WTC11 (cell line): ENCODE results near the gene GOLT1A. TPM values are rescaled to one million over a fixed set of nuclear protein-coding genes. Genes with fewer than 3 reads are reported as not detected.

Source experiments
- ATAC-seq: fragments of 200-7000 bp; cut with Tn5 transposase; 2 replicates; pipeline ENCODE4 v1.10.0; 2021; ENCODE audit warnings: mild to moderate bottlenecking, moderate library complexity
- CTCF ChIA-PET: fragments of 300-600 bp; sonication (Branson Sonifier 250); formaldehyde crosslinking; loops from one replicate; lab custom pipeline; 2021; ENCODE audit warnings: antibody characterized with exemption; lab: Charles Lee
- POLR2A ChIA-PET: fragments of 350-600 bp; sonication (Branson Sonifier 250); formaldehyde crosslinking; loops from one replicate; lab custom pipeline; 2021; ENCODE audit warnings: antibody characterized with exemption; lab: Charles Lee
- DNase-seq: peaks from one replicate; pipeline ENCODE4 v3.0.0; 2021; ENCODE audit warnings: low spot score
- H3K27ac Mint-ChIP-seq: 2 replicates; pipeline ENCODE4 v1.8.0; 2021; ENCODE audit warnings: mixed read lengths
- H3K27me3 Mint-ChIP-seq: 2 replicates; pipeline ENCODE4 v1.8.0; 2021; ENCODE audit warnings: low read depth, mild to moderate bottlenecking, moderate library complexity, mixed read lengths
- H3K36me3 Mint-ChIP-seq: 2 replicates; pipeline ENCODE4 v1.8.0; 2021; ENCODE audit warnings: mixed read lengths
- H3K4me1 Mint-ChIP-seq: 2 replicates; pipeline ENCODE4 v1.8.0; 2022; ENCODE audit warnings: mixed read lengths
- H3K4me3 Mint-ChIP-seq: 2 replicates; pipeline ENCODE4 v1.8.0; 2021; ENCODE audit warnings: mild to moderate bottlenecking, moderate library complexity, mixed read lengths
- H3K9me3 Mint-ChIP-seq: 2 replicates; pipeline ENCODE4 v1.8.0; 2021; ENCODE audit warnings: mixed read lengths
- CBFB ChIP-seq: sonication (generic); formaldehyde crosslinking; IDR thresholded peaks from 2 replicates; pipeline ENCODE4 v1.8.1; 2022; ENCODE audit warnings: mild to moderate bottlenecking, low read depth, missing genetic modification reagents
- ELF4 ChIP-seq: sonication (generic); formaldehyde crosslinking; IDR thresholded peaks from 2 replicates; pipeline ENCODE4 v1.8.1; 2022; ENCODE audit warnings: low read depth, mild to moderate bottlenecking, moderate library complexity, missing genetic modification reagents
- FOXJ3 ChIP-seq: sonication (generic); formaldehyde crosslinking; IDR thresholded peaks from 2 replicates; pipeline ENCODE4 v1.9.0; 2021; ENCODE audit warnings: missing genetic modification reagents, mild to moderate bottlenecking, borderline replicate concordance
- JUN ChIP-seq: sonication (generic); formaldehyde crosslinking; IDR thresholded peaks from 2 replicates; pipeline ENCODE4 v1.8.0; 2023; ENCODE audit warnings: mild to moderate bottlenecking, missing genetic modification reagents
- NFYB ChIP-seq: sonication (generic); formaldehyde crosslinking; conservative IDR thresholded peaks from 2 replicates; pipeline ENCODE4 v1.8.0; 2022; ENCODE audit warnings: low read depth, missing genetic modification reagents
- NR3C1 ChIP-seq: sonication (generic); formaldehyde crosslinking; conservative IDR thresholded peaks from 2 replicates; pipeline ENCODE4 v1.8.1; 2023; ENCODE audit warnings: low read depth, mild to moderate bottlenecking, missing genetic modification reagents
- PRRX2 ChIP-seq: fragments of 250-450 bp; sonication (Bioruptor Pico); IDR thresholded peaks from 2 replicates; pipeline ENCODE4 v1.8.0; 2021; ENCODE audit warnings: mild to moderate bottlenecking
- SMAD4 ChIP-seq: sonication (generic); formaldehyde crosslinking; IDR thresholded peaks from 2 replicates; pipeline ENCODE4 v1.8.0; 2022; ENCODE audit warnings: mild to moderate bottlenecking, missing genetic modification reagents
- TP53 ChIP-seq: sonication (generic); formaldehyde crosslinking; IDR thresholded peaks from 2 replicates; pipeline ENCODE4 v1.8.1; 2023; ENCODE audit warnings: mild to moderate bottlenecking, missing genetic modification reagents
- ZNF121 ChIP-seq: sonication (generic); formaldehyde crosslinking; IDR thresholded peaks from 2 replicates; pipeline ENCODE4 v1.8.0; 2023; ENCODE audit warnings: missing genetic modification reagents
- ZNF138 ChIP-seq: sonication (generic); formaldehyde crosslinking; conservative IDR thresholded peaks from 2 replicates; pipeline ENCODE4 v1.8.1; 2022; ENCODE audit warnings: mild to moderate bottlenecking, moderate library complexity, missing genetic modification reagents
- ZNF219 ChIP-seq: sonication (generic); formaldehyde crosslinking; IDR thresholded peaks from 2 replicates; pipeline ENCODE4 v1.8.0; 2023; ENCODE audit warnings: missing genetic modification reagents, mild to moderate bottlenecking, borderline replicate concordance
- ZNF232 ChIP-seq: sonication (generic); formaldehyde crosslinking; IDR thresholded peaks from 2 replicates; pipeline ENCODE4 v1.8.0; 2022; ENCODE audit warnings: mild to moderate bottlenecking, missing genetic modification reagents
- ZNF671 ChIP-seq: fragments of 250-450 bp; sonication (Bioruptor Pico); IDR thresholded peaks from 2 replicates; pipeline ENCODE4 v1.8.0; 2021; ENCODE audit warnings: mild to moderate bottlenecking
- total RNA-seq: library from RNA; stranded (reverse); gene quantifications from 3 replicates; pipeline ENCODE4 v1.2.3, GENCODE V29; 2021
- TF ChIP-seq, protein P1 (sequence below): sonication (generic); formaldehyde crosslinking; IDR thresholded peaks from 2 replicates; pipeline ENCODE4 v1.8.0; 2023; ENCODE audit warnings: missing genetic modification reagents, mild to moderate bottlenecking, borderline replicate concordance
- TF ChIP-seq, protein P2 (sequence below): sonication (generic); formaldehyde crosslinking; IDR thresholded peaks from 2 replicates; pipeline ENCODE4 v1.8.1; 2023; ENCODE audit warnings: mild to moderate bottlenecking, missing genetic modification reagents, borderline replicate concordance
- TF ChIP-seq, protein P3 (sequence below): sonication (generic); formaldehyde crosslinking; IDR thresholded peaks from 2 replicates; pipeline ENCODE4 v1.8.0; 2022; ENCODE audit warnings: missing genetic modification reagents

GOLT1A gene
- total RNA-seq, 1 experiment from 2014 or later, result 6.5 TPM

DNA sequence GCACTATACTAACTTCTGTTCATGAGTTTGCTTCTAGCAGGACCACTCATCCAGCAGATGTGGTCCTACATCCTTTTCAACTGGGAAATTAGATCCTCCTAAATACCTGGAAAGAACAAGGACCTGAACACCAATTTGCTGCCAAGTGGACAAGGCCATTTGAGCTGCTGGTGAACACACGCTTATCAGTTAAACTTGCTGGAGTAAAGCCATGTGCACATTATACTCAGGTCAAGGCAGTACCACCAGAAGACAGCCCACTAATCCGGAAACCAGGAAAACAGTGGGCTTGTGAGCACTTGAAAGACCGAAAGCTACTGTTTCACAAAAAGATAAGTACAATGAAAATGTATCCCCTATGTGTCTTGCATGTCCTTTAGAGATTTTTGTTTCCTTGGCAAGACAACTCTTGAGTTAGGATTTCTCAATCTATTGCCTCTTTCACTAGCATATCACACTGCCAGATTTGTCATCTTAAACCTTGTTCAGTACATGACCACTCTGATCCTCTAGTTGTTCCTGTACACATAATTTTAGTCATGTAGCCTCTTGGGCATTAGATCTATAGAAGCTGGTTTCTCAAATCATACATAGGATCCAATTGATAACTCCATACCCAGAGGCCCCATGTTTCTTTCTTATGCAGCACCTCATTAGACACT is 43.2 kb downstream of the GOLT1A start (continued):
- TF ChIP-seq, protein P1, sequence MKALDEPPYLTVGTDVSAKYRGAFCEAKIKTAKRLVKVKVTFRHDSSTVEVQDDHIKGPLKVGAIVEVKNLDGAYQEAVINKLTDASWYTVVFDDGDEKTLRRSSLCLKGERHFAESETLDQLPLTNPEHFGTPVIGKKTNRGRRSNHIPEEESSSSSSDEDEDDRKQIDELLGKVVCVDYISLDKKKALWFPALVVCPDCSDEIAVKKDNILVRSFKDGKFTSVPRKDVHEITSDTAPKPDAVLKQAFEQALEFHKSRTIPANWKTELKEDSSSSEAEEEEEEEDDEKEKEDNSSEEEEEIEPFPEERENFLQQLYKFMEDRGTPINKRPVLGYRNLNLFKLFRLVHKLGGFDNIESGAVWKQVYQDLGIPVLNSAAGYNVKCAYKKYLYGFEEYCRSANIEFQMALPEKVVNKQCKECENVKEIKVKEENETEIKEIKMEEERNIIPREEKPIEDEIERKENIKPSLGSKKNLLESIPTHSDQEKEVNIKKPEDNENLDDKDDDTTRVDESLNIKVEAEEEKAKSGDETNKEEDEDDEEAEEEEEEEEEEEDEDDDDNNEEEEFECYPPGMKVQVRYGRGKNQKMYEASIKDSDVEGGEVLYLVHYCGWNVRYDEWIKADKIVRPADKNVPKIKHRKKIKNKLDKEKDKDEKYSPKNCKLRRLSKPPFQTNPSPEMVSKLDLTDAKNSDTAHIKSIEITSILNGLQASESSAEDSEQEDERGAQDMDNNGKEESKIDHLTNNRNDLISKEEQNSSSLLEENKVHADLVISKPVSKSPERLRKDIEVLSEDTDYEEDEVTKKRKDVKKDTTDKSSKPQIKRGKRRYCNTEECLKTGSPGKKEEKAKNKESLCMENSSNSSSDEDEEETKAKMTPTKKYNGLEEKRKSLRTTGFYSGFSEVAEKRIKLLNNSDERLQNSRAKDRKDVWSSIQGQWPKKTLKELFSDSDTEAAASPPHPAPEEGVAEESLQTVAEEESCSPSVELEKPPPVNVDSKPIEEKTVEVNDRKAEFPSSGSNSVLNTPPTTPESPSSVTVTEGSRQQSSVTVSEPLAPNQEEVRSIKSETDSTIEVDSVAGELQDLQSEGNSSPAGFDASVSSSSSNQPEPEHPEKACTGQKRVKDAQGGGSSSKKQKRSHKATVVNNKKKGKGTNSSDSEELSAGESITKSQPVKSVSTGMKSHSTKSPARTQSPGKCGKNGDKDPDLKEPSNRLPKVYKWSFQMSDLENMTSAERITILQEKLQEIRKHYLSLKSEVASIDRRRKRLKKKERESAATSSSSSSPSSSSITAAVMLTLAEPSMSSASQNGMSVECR (CRISPR knock-in tag), result no peak
- TF ChIP-seq ZNF232 (CRISPR knock-in tag), result no peak
- TF ChIP-seq ELF4 (CRISPR knock-in tag), result no peak
- TF ChIP-seq, protein P2, sequence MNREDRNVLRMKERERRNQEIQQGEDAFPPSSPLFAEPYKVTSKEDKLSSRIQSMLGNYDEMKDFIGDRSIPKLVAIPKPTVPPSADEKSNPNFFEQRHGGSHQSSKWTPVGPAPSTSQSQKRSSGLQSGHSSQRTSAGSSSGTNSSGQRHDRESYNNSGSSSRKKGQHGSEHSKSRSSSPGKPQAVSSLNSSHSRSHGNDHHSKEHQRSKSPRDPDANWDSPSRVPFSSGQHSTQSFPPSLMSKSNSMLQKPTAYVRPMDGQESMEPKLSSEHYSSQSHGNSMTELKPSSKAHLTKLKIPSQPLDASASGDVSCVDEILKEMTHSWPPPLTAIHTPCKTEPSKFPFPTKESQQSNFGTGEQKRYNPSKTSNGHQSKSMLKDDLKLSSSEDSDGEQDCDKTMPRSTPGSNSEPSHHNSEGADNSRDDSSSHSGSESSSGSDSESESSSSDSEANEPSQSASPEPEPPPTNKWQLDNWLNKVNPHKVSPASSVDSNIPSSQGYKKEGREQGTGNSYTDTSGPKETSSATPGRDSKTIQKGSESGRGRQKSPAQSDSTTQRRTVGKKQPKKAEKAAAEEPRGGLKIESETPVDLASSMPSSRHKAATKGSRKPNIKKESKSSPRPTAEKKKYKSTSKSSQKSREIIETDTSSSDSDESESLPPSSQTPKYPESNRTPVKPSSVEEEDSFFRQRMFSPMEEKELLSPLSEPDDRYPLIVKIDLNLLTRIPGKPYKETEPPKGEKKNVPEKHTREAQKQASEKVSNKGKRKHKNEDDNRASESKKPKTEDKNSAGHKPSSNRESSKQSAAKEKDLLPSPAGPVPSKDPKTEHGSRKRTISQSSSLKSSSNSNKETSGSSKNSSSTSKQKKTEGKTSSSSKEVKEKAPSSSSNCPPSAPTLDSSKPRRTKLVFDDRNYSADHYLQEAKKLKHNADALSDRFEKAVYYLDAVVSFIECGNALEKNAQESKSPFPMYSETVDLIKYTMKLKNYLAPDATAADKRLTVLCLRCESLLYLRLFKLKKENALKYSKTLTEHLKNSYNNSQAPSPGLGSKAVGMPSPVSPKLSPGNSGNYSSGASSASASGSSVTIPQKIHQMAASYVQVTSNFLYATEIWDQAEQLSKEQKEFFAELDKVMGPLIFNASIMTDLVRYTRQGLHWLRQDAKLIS (CRISPR knock-in tag), result no peak

DNA sequence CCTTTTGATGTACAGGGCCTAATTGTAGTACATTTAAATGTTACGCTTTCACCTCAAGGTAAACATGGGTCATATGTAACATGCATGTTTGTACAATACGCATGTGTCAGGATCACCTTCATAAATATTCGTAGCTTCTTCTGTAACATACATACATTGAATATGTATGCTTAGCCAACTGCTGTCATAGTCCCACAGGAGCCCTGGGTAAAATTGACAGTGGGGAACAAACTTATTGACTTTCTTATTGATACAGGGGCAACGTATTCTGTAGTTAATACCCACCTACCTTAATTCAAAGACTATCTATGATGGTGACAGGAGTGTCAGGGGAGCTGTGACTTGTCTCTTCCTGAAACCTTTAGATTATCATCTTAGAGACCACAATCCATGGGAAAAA is 43.9 kb downstream of the GOLT1A start:
- H3K27ac Mint-ChIP-seq, result no peak overlapping the region
- POLR2A ChIA-PET, result no interaction called here
- H3K36me3 Mint-ChIP-seq, result peaks cover 25% of the 10 kb centered on the region
- peaks cover 46% of the 10 kb centered on the region for H3K9me3 Mint-ChIP-seq
- CTCF ChIA-PET, result no interaction called here
- H3K27me3 Mint-ChIP-seq, result peaks cover 29% of the 10 kb centered on the region
- no peaks in the 10 kb centered on the region for H3K4me1 Mint-ChIP-seq
- no peak for ATAC-seq
- no peak for TF ChIP-seq SMAD4
- TF ChIP-seq TP53 (CRISPR knock-in tag), result no peak
- no peak for TF ChIP-seq NFYB (CRISPR knock-in tag)
- TF ChIP-seq, protein P3, sequence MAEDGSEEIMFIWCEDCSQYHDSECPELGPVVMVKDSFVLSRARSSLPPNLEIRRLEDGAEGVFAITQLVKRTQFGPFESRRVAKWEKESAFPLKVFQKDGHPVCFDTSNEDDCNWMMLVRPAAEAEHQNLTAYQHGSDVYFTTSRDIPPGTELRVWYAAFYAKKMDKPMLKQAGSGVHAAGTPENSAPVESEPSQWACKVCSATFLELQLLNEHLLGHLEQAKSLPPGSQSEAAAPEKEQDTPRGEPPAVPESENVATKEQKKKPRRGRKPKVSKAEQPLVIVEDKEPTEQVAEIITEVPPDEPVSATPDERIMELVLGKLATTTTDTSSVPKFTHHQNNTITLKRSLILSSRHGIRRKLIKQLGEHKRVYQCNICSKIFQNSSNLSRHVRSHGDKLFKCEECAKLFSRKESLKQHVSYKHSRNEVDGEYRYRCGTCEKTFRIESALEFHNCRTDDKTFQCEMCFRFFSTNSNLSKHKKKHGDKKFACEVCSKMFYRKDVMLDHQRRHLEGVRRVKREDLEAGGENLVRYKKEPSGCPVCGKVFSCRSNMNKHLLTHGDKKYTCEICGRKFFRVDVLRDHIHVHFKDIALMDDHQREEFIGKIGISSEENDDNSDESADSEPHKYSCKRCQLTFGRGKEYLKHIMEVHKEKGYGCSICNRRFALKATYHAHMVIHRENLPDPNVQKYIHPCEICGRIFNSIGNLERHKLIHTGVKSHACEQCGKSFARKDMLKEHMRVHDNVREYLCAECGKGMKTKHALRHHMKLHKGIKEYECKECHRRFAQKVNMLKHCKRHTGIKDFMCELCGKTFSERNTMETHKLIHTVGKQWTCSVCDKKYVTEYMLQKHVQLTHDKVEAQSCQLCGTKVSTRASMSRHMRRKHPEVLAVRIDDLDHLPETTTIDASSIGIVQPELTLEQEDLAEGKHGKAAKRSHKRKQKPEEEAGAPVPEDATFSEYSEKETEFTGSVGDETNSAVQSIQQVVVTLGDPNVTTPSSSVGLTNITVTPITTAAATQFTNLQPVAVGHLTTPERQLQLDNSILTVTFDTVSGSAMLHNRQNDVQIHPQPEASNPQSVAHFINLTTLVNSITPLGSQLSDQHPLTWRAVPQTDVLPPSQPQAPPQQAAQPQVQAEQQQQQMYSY (CRISPR knock-in tag), result no peak
- TF ChIP-seq ZNF121 (CRISPR knock-in tag), result no peak
- TF ChIP-seq FOXJ3 (CRISPR knock-in tag), result no peak
- TF ChIP-seq ZNF219 (CRISPR knock-in tag), result no peak
- no peak for TF ChIP-seq NR3C1 (CRISPR knock-in tag)
- TF ChIP-seq PRRX2, result no peak
- TF ChIP-seq ZNF138 (CRISPR knock-in tag), result no peak
- no peak for TF ChIP-seq ZNF671 (CRISPR knock-in tag)
- no peak for TF ChIP-seq JUN
- no peak for TF ChIP-seq CBFB (CRISPR knock-in tag)
- TF ChIP-seq, all 79 proteins: peak for 0
- no peak overlapping the region for H3K4me3 Mint-ChIP-seq
- DNase-seq, result no peak
